NCI-H82 (cell line): ENCODE measurements around the gene ADAM19.

Experiments
- DNase-seq: peaks from one replicate; lab custom pipeline; 2025; lab: John Stamatoyannopoulos, UW

Gene ADAM19

GRCh38 chr5:157516006-157516405, 59.6 kb downstream of the ADAM19 start:
- peak; percentile 12 for DNase-seq

GRCh38 chr5:157514974-157515373, 60.6 kb downstream of the ADAM19 start:
- DNase-seq = no peak

DNA sequence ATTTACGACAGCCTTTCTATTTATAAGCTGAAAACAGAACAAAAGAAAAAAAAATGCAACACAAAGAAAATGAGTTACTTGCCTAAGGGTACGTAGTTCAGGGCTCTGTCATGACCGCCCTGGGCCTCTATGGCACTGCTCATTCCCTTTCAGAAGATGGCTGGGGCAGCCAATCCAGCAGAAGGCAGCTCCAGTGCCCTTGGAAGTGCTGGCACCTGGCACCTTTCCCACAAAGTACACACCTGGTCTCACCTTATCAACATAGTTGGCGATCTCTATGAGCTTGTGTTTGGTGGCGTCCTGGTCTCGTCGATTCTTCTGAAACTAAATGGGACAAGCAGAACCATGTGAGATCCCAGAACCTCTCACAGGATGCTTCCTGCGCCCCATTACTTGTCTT, 62.4 kb downstream of the ADAM19 start:
- DNase-seq = no peak

GRCh38 chr5:157511651-157512644, 63.6 kb downstream of the ADAM19 start:
- no peak for DNase-seq

DNA sequence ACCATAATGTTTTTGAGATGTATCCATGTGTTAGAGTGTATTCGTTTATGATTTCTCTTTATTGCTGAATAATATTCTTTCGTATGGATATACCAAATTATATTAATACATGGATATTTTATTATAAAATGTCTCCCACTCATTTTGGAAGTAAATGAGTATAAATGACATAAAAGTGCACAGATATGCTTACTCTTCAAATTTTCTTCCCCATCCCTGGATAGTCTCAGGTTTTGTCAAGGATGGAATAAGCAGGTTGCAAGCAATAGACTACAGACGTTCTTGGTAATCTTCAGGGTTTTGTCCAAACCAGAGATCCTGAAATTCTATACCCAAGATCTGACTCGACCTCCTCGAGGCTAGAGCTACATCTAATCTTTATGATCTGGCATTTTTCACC, 64.9 kb downstream of the ADAM19 start:
- DNase-seq = no peak

DNA sequence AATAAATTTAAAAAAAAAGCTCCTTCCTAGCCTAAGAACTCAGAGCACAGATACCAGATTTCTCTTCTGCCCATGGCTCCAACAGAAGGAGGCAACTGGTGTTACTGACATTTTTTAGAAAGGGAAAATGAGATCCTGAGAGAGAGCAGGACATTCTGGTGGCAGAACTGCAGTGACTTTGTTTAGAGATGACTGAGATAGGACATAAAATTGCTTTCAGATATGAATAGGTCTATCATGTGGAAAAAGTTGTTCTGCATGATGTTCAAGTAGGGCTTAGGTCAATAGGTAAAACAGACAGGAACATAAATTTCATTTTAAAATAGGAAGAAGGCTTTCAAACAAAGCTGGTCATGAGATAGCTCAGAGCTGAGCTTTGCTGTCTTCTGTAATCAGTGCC, 66.0 kb downstream of the ADAM19 start:
- DNase-seq = no peak

GRCh38 chr5:157509093-157509492, 66.5 kb downstream of the ADAM19 start:
- DNase-seq = peak; percentile 3

GRCh38 chr5:157506981-157507780, 68.4 kb downstream of the ADAM19 start:
- DNase-seq = no peak

DNA sequence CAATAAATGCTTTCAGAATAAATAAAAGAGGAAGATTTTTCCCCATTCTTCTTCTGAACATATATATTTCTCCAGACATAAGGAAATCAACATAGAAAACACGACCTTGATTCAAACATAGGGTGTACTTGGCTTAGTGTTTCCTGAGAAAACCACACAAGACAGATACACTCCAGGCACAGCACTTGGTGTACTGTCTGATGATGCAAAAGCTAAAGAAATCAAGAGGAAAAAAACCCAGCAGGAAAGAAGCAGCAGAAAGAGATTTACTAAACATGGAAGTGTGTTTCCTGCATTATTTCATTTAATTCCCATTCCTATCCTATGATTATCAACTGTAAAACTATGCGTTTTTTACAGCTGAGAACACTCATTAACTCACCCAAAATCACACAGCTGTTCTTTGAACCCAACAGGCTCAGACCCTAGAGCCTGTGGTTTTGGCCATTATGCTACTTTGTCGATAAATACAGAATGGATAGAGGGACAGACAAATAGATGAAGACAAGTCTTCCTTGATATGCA, 69.4 kb downstream of the ADAM19 start:
- no peak for DNase-seq

- DNase-seq = no peak
These were observed 70.1 kb downstream of the ADAM19 start for GRCh38 chr5:157505496-157505895.

- no peak for DNase-seq
These were observed 71.5 kb downstream of the ADAM19 start for GRCh38 chr5:157504053-157504452.

DNA sequence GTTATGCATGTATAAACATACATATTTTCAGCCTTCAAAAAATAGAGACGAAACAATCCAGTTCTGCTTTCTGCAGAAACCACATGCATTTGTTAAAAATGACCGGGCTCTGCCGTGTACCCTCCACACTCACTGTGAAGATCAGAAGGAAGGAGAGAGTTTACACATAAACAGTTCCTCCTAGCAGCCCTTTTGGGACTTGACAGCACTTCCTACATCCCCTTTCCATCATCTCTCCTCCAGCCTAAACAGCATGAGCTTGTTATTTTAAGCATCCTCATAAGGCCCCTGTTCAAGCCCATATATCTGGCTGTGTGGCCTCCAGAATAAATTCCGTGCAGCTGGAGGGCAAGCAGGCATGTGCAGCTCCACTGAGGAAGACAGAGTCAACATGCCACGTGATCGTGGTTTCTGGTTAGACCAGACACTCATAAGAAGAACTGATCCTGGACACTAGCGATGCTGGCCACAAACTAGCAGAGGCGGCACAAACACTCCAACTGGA, 73.4 kb downstream of the ADAM19 start:
- no peak for DNase-seq

DNA sequence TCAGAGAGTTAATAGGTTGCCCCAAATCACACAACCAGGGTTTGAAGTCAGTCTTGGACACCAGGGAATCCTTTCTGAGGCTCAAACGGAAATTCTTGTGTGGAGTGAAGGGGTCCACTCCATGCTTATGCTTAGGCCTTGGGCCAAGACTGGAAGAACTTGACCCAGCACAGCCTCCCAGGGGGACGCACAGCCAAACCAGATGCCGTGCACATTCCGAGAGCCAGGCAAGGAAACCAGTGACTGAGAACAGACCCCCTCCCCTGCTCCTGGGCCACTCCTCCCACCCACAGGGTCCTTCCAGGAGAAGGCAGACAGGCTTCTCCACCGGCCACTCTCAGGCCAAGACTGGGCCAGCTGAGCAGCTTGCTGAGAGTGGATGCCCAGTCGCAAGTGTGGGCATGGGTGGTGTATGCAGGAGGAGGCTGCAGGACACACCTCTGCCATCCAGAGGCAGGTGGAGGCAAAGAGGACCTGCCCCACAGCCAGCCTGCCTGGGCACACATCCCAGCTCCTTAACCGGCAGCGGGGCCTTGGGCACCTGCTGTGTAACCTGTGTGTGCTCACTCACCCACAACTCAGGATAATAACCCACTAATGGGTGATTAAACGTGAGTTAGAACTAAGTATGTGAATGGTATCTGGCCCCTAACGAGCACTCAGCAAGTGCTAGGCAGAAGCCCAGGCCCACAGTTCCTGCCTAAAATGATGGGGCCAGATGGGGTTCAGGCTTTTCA, 77.5 kb downstream of the ADAM19 start:
- peak; percentile 3 for DNase-seq

DNA sequence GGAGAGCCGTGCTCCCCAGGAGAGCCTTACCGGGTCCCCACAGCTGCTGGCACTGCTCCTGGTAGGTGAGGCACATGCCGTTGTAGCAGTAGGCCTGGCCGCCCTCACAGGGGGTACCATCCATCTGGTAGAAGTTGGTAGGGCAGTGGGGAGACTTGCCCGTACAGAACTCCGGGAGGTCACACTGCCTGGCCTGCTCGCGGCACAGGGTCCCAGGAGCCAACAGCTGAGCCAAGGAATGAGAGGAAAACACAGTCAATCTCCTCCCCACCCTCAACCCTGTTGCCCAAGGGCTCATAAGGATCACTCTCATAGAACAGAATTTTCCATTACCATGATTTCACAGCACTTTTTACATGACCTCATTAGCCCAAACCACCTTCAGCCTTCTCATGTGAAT, 78.7 kb downstream of the ADAM19 start:
- DNase-seq = no peak

- no peak for DNase-seq
These were observed 81.3 kb downstream of the ADAM19 start for GRCh38 chr5:157494178-157494832.

DNA sequence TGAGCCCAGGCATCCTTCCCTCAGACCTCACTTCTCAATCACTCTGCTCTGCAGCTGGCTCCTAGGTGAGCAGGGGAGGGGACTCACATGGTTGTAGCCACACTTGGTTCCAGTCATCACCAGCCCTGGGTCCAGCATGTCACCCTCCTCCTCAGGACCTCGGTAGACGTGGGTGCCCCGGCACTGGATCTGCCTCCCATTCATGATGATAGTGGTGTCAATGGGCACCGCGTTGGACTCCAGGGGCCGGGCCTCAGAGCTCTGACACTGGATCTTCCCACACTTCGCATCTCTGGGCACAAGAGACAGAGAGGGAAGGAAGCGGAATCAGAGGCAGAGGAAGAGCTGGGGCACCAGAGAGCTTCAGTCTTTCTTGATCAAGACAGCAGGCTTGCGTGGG, 82.7 kb downstream of the ADAM19 start:
- no peak for DNase-seq

DNA sequence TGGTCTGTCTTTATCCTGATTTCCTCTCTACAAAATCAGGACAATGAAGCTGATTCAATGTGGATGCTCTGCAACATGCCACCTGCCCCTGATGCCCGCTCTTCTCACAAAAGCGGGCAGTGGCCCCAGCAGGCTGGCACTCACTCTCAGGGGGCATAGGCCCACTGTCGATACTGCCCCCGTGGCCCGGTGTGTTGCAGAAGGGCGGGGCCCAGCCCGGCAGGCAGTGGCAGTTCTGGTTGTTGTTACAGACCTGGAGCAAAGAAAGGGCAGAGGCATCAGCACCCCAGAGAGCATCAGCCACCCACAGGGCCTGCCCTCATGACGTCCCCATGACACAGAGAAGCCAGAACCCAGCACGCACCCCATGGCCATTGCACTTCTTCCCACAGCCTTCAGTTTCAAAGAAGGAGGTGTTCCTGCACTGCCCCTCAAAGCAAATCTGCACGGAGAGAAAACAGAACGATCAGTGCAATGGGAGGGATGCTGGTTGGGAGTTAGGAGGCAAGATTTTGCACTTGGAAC, 84.0 kb downstream of the ADAM19 start:
- DNase-seq = no peak

DNA sequence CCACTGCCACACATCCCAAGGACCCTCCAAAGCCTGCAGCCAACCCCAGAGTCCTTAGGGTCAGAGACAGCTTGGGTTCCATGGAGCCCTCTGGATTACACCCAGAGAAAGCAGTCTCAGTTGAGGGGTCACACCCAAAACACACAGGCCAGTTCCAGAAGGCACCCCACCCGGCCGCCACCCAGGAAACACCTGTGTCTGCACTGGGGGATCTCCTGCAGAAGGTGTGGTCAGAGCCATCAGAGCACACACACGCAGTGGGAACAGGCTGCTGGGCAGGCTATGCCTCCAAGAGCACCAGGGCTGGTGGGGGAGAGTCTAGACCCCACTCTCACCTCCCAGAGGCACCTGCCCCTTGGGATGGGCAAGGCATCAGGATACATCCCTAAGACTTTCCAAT, 88.2 kb downstream of the ADAM19 start:
- no peak for DNase-seq

- peak; percentile 57 for DNase-seq
These were observed 88.7 kb downstream of the ADAM19 start for GRCh38 chr5:157486861-157487260.

GRCh38 chr5:157486221-157486681, 89.3 kb downstream of the ADAM19 start:
- DNase-seq = no peak

DNA sequence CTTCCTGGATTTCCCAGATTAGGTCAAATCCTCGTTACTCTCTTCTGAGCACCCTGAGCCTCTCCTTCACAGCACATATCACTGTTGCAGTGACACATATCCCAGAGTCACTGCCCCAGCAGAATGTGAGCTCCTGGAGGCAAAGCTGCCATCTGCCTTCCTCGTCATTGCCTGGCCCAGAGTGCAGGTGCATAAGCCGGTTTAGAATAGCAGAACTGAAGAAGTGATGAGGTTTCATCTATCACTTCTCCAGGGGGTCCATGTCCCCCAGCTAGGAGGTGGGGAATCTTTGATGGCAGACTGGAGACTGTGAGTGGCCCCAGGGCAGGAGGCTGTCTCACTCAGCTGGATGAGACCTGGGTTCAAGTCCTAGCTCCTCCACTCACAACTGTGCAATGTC, 89.8 kb downstream of the ADAM19 start:
- peak; percentile 31 for DNase-seq
